HEK293 (cell line): ENCODE data around the gene ANKRD52.
A peak's percentile ranks its signal among the peaks of the same experiment; 100 is the strongest.

Experiments used
- CTCF ChIA-PET: fragments of 350-600 bp; formaldehyde crosslinking; extraction: SDS; loops from one replicate; lab custom pipeline; 2021; ENCODE audit warnings: antibody characterized with exemption; lab: Yijun Ruan, JAX
- POLR2A ChIA-PET: fragments of 300-600 bp; formaldehyde crosslinking; extraction: SDS; loops from one replicate; lab custom pipeline; 2020; ENCODE audit warnings: antibody characterized with exemption, inconsistent platforms; lab: Yijun Ruan, JAX
- H3K27ac ChIP-seq: fragments of 200-500 bp; sonication (Bioruptor generic); 2 replicates; pipeline ENCODE4 v1.5.1; 2014; ENCODE audit warnings: low read depth, low read length, control low read depth, inconsistent platforms; ENCODE audit errors: extremely low read depth
- H3K36me3 ChIP-seq, 2 experiments: fragments of 200-500 bp in 1 of 2; sonication (Bioruptor generic) in 1 of 2; 1 replicate in 1 of 2; 2 replicates in 1 of 2; pipeline ENCODE4 v1.5.1; 2014 to 2017; ENCODE audit warnings: inconsistent platforms in 2 of 2, low read length in 2 of 2; ENCODE audit not compliant: control insufficient read depth in 2 of 2, insufficient read depth in 1 of 2
- H3K4me1 ChIP-seq: fragments of 200-500 bp; sonication (Bioruptor generic); 2 replicates; pipeline ENCODE4 v1.5.1; 2014; ENCODE audit warnings: mild to moderate bottlenecking, low read length, inconsistent platforms; ENCODE audit not compliant: control insufficient read depth, insufficient read depth
- H3K4me3 ChIP-seq: 2 replicates; pipeline ENCODE4 v1.5.1; 2011; ENCODE audit warnings: low read depth, mild to moderate bottlenecking, control low read depth, low read length, moderate library complexity
- H3K9me3 ChIP-seq: fragments of 200-500 bp; sonication (Bioruptor generic); 2 replicates; pipeline ENCODE4 v1.5.1; 2014; ENCODE audit warnings: low read depth, low read length, inconsistent platforms; ENCODE audit not compliant: control insufficient read depth, insufficient read depth
- BCL11A ChIP-seq: fragments of 450-650 bp; formaldehyde crosslinking; IDR thresholded peaks from 2 replicates; pipeline ENCODE4 v1.5.1; 2016; ENCODE audit warnings: low read depth, missing biosample characterization, missing genetic modification characterization
- HOXA7 ChIP-seq: sonication (generic); formaldehyde crosslinking; IDR thresholded peaks from 2 replicates; pipeline ENCODE4 v1.8.1; 2022; ENCODE audit warnings: missing genetic modification reagents, borderline replicate concordance
- HOXC10 ChIP-seq: sonication (generic); formaldehyde crosslinking; IDR thresholded peaks from 2 replicates; pipeline ENCODE4 v1.8.1; 2023; ENCODE audit warnings: mild to moderate bottlenecking, missing genetic modification reagents
- HOXD13 ChIP-seq: sonication (generic); formaldehyde crosslinking; IDR thresholded peaks from 2 replicates; pipeline ENCODE4 v1.8.0; 2022; ENCODE audit warnings: missing genetic modification reagents, borderline replicate concordance
- MZF1 ChIP-seq: fragments of 450-650 bp; formaldehyde crosslinking; IDR thresholded peaks from 2 replicates; pipeline ENCODE4 v1.5.1; 2017; ENCODE audit warnings: missing biosample characterization, missing genetic modification characterization, borderline replicate concordance
- REPIN1 ChIP-seq: fragments of 450-650 bp; formaldehyde crosslinking; IDR thresholded peaks from 2 replicates; pipeline ENCODE4 v1.5.1; 2017; ENCODE audit warnings: missing biosample characterization, missing genetic modification characterization, low read depth
- TRIM28 ChIP-seq: IDR thresholded peaks from 2 replicates; pipeline ENCODE4 v1.6.1; 2011; ENCODE audit warnings: low read length, control low read depth, borderline replicate concordance
- ZBTB48 ChIP-seq: fragments of 450-650 bp; formaldehyde crosslinking; IDR thresholded peaks from 2 replicates; pipeline ENCODE4 v1.5.1; 2016; ENCODE audit warnings: missing biosample characterization, missing genetic modification characterization
- ZBTB8A ChIP-seq: fragments of 450-650 bp; formaldehyde crosslinking; IDR thresholded peaks from 2 replicates; pipeline ENCODE4 v1.5.1; 2016; ENCODE audit warnings: missing biosample characterization, missing genetic modification characterization
- ZNF114 ChIP-seq: fragments of 450-650 bp; formaldehyde crosslinking; IDR thresholded peaks from 2 replicates; pipeline ENCODE4 v1.5.0; 2017; ENCODE audit warnings: missing biosample characterization, missing genetic modification characterization
- ZNF18 ChIP-seq: fragments of 450-650 bp; formaldehyde crosslinking; IDR thresholded peaks from 2 replicates; pipeline ENCODE4 v1.5.1; 2016; ENCODE audit warnings: missing biosample characterization, missing genetic modification characterization
- ZNF19 ChIP-seq: fragments of 450-650 bp; formaldehyde crosslinking; IDR thresholded peaks from 2 replicates; pipeline ENCODE4; 2016; ENCODE audit warnings: missing biosample characterization, missing genetic modification characterization, low read depth
- ZNF223 ChIP-seq: fragments of 450-650 bp; formaldehyde crosslinking; IDR thresholded peaks from 2 replicates; pipeline ENCODE4 v1.5.1; 2016; ENCODE audit warnings: missing biosample characterization, missing genetic modification characterization
- ZNF26 ChIP-seq: fragments of 450-650 bp; formaldehyde crosslinking; IDR thresholded peaks from 2 replicates; pipeline ENCODE4 v1.5.1; 2016; ENCODE audit warnings: missing biosample characterization, missing genetic modification characterization
- ZNF280C ChIP-seq: fragments of 450-650 bp; formaldehyde crosslinking; IDR thresholded peaks from 2 replicates; pipeline ENCODE4 v1.5.1; 2016; ENCODE audit warnings: missing biosample characterization, missing genetic modification characterization
- ZNF350 ChIP-seq: fragments of 450-650 bp; formaldehyde crosslinking; IDR thresholded peaks from 2 replicates; pipeline ENCODE4 v1.5.0; 2017; ENCODE audit warnings: missing biosample characterization, mild to moderate bottlenecking, missing genetic modification characterization
- ZNF391 ChIP-seq: fragments of 450-650 bp; formaldehyde crosslinking; IDR thresholded peaks from 2 replicates; pipeline ENCODE4 v1.5.1; 2016; ENCODE audit warnings: low read depth, missing biosample characterization, missing genetic modification characterization, borderline replicate concordance
- ZNF423 ChIP-seq: fragments of 450-650 bp; formaldehyde crosslinking; IDR thresholded peaks from 2 replicates; pipeline ENCODE4 v1.5.1; 2016; ENCODE audit warnings: missing biosample characterization, missing genetic modification characterization
- ZNF473 ChIP-seq: fragments of 450-650 bp; formaldehyde crosslinking; IDR thresholded peaks from 2 replicates; pipeline ENCODE4 v1.5.1; 2017; ENCODE audit warnings: missing biosample characterization, missing genetic modification characterization
- ZNF48 ChIP-seq: fragments of 450-650 bp; formaldehyde crosslinking; IDR thresholded peaks from 2 replicates; pipeline ENCODE4 v1.5.1; 2016; ENCODE audit warnings: missing biosample characterization, missing genetic modification characterization
- ZNF510 ChIP-seq: fragments of 450-650 bp; formaldehyde crosslinking; IDR thresholded peaks from 2 replicates; pipeline ENCODE4 v1.5.1; 2018; ENCODE audit warnings: mild to moderate bottlenecking, missing genetic modification characterization, missing biosample characterization; ENCODE audit not compliant: insufficient replicate concordance
- ZNF623 ChIP-seq: fragments of 450-650 bp; formaldehyde crosslinking; IDR thresholded peaks from 2 replicates; pipeline ENCODE4 v1.5.1; 2016; ENCODE audit warnings: missing biosample characterization, missing genetic modification characterization
- ZNF626 ChIP-seq: fragments of 450-650 bp; sonication (Bioruptor Pico); formaldehyde crosslinking; IDR thresholded peaks from 2 replicates; pipeline ENCODE4 v1.5.1; 2018; ENCODE audit warnings: missing biosample characterization, missing genetic modification characterization, inconsistent platforms
- ZNF785 ChIP-seq: fragments of 450-650 bp; formaldehyde crosslinking; IDR thresholded peaks from 2 replicates; pipeline ENCODE4 v1.5.1; 2016; ENCODE audit warnings: missing biosample characterization, missing genetic modification characterization
- ZSCAN16 ChIP-seq: fragments of 450-650 bp; formaldehyde crosslinking; IDR thresholded peaks from 2 replicates; pipeline ENCODE4 v1.5.1; 2016; ENCODE audit warnings: missing biosample characterization, missing genetic modification characterization
- ZSCAN23 ChIP-seq: fragments of 450-650 bp; formaldehyde crosslinking; IDR thresholded peaks from 2 replicates; pipeline ENCODE4 v1.5.1; 2016; ENCODE audit warnings: missing biosample characterization, missing genetic modification characterization

ANKRD52 gene

GRCh38 chr12:56242986-56243385 is 15.2 kb downstream of the ANKRD52 start (continued):
- TF ChIP-seq ZNF785 (tag by site-specific recombination), result no peak
- TF ChIP-seq ZBTB8A (tag by site-specific recombination), result no peak
- no peak for TF ChIP-seq ZNF623 (tag by site-specific recombination)
- no peak for TF ChIP-seq HOXC10 (CRISPR knock-in tag)
- TF ChIP-seq BCL11A (tag by site-specific recombination), result no peak
- no peak for TF ChIP-seq ZSCAN16 (tag by site-specific recombination)
- TF ChIP-seq MZF1, result no peak
- no peak for TF ChIP-seq ZNF280C (tag by site-specific recombination)

- TF ChIP-seq ZNF18 (tag by site-specific recombination), result no peak
- no peak for TF ChIP-seq MZF1
- TF ChIP-seq TRIM28, result no peak
- no peak for TF ChIP-seq HOXA7 (CRISPR knock-in tag)
- peak; percentile 72 for TF ChIP-seq ZBTB48 (tag by site-specific recombination)
- TF ChIP-seq ZNF114 (tag by site-specific recombination), result no peak
- TF ChIP-seq REPIN1 (tag by site-specific recombination), result no peak
- CTCF ChIA-PET, result no interaction called here
- Histone ChIP-seq H3K4me3 (no peak overlapping the region), H3K27ac (no peak overlapping the region), H3K36me3 (peaks cover 12 to 91% of the 10 kb centered on the region in 2 experiments; a peak in 2 of 3 replicates), H3K9me3 (no peaks in the 10 kb centered on the region), H3K4me1 (no peaks in the 10 kb centered on the region)
- POLR2A ChIA-PET, result interaction anchor here (1.2 kb wide), 1 partner anchor 74 kb away, joined by 4 read pairs; the partner anchor contains the start of gene CNPY2
Observed at GRCh38 chr12:56241424-56242303, 16.5 kb downstream of the ANKRD52 start.

GRCh38 chr12:56237552-56237951 is 20.6 kb downstream of the ANKRD52 start:
- no peak for TF ChIP-seq ZNF350 (tag by site-specific recombination)
- no peak for TF ChIP-seq HOXD13 (CRISPR knock-in tag)
- TF ChIP-seq ZNF19 (tag by site-specific recombination), result no peak
- no peak for TF ChIP-seq ZNF26
- no peak for TF ChIP-seq ZNF473 (tag by site-specific recombination)
- no peak for TF ChIP-seq ZNF423
- TF ChIP-seq ZNF626 (tag by site-specific recombination), result no peak
- TF ChIP-seq ZNF785 (tag by site-specific recombination), result no peak
- TF ChIP-seq ZNF510, result no peak
- TF ChIP-seq ZSCAN23 (tag by site-specific recombination), result no peak
- TF ChIP-seq ZNF48 (tag by site-specific recombination), result no peak
- no peak for TF ChIP-seq ZNF391 (tag by site-specific recombination)
- TF ChIP-seq ZNF223 (tag by site-specific recombination), result no peak
- TF ChIP-seq, all 188 proteins: peak for 0
- H3K4me1 ChIP-seq, result no peaks in the 10 kb centered on the region
- CTCF ChIA-PET, result interaction anchor here (1.5 kb wide), 2 partner anchors 19 to 29 kb away, joined by 5 read pairs; partner anchors contain the start of gene COQ10A
- H3K27ac ChIP-seq, result no peak overlapping the region
- H3K9me3 ChIP-seq, result no peaks in the 10 kb centered on the region
- POLR2A ChIA-PET, result no interaction called here
- no peak overlapping the region for H3K4me3 ChIP-seq
- H3K36me3 ChIP-seq, result peaks cover 3 to 62% of the 10 kb centered on the region in 2 experiments; a peak in 2 of 3 replicates
